Measurements from ENCODE around the gene LRIF1.

GRCh38 chr1:110945626-110946025, 18.1 kb downstream of the LRIF1 start:
- TF ChIP-seq, protein P1, sequence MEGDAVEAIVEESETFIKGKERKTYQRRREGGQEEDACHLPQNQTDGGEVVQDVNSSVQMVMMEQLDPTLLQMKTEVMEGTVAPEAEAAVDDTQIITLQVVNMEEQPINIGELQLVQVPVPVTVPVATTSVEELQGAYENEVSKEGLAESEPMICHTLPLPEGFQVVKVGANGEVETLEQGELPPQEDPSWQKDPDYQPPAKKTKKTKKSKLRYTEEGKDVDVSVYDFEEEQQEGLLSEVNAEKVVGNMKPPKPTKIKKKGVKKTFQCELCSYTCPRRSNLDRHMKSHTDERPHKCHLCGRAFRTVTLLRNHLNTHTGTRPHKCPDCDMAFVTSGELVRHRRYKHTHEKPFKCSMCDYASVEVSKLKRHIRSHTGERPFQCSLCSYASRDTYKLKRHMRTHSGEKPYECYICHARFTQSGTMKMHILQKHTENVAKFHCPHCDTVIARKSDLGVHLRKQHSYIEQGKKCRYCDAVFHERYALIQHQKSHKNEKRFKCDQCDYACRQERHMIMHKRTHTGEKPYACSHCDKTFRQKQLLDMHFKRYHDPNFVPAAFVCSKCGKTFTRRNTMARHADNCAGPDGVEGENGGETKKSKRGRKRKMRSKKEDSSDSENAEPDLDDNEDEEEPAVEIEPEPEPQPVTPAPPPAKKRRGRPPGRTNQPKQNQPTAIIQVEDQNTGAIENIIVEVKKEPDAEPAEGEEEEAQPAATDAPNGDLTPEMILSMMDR (IDR thresholded peaks at IDR 0.05), result no peak
- no peak for TF ChIP-seq POLR2A (IDR thresholded peaks at IDR 0.05)

Measured in uterus (tissue), 2 donors.